ENCODE results near the gene LCMT1. TPM values are rescaled to one million over a fixed set of nuclear protein-coding genes. Genes with fewer than 3 reads are reported as not detected.

Gene LCMT1
- total RNA-seq, 4 donors from 2014 or later, result 25.1 to 31.6 (median 29.9) TPM

- no peak for TF ChIP-seq CTCF (IDR thresholded peaks at IDR 0.05; ENCODE audit: low read depth)
Measured at GRCh38 chr16:25157271-25157875, 45.8 kb downstream of the LCMT1 start.

GRCh38 chr16:25158401-25158800, 46.9 kb downstream of the LCMT1 start:
- TF ChIP-seq CTCF (IDR thresholded peaks at IDR 0.05; ENCODE audit: low read depth), result no peak

- no peak for TF ChIP-seq CTCF (IDR thresholded peaks at IDR 0.05; ENCODE audit: low read depth)
Measured at GRCh38 chr16:25161753-25162367, 50.3 kb downstream of the LCMT1 start.

GRCh38 chr16:25163683-25164082, 52.1 kb downstream of the LCMT1 start:
- no peak for TF ChIP-seq CTCF (IDR thresholded peaks at IDR 0.05; ENCODE audit: low read depth)

- TF ChIP-seq CTCF (IDR thresholded peaks at IDR 0.05; ENCODE audit: low read depth), result no peak
Measured at GRCh38 chr16:25165284-25165683, 53.7 kb downstream of the LCMT1 start.

GRCh38 chr16:25171390-25171789, 59.8 kb downstream of the LCMT1 start:
- TF ChIP-seq CTCF (IDR thresholded peaks at IDR 0.05; ENCODE audit: low read depth), result no peak

GRCh38 chr16:25172831-25173230, 61.3 kb downstream of the LCMT1 start:
- no peak for TF ChIP-seq CTCF (IDR thresholded peaks at IDR 0.05; ENCODE audit: low read depth)

Data from subcutaneous adipose tissue (tissue), 4 donors.